HG02870 (cell line): ENCODE data around the gene UBALD2.
"Not testable (repeated sequence)": the region's sequence is repeated elsewhere in the genome, so short reads cannot be mapped to it uniquely, and the experiment has no call there.

Source experiments
- ATAC-seq: cut with Tn5 transposase; IDR thresholded peaks from one replicate; pipeline ENCODE4 v1.9.1; 2021; ENCODE audit warnings: mild to moderate bottlenecking, moderate library complexity; ENCODE audit not compliant: unreplicated experiment

The UBALD2 gene

GRCh38 chr17:76277300-76278267 lies 12.4 kb downstream of the UBALD2 start:
- no peak for ATAC-seq

GRCh38 chr17:76278268-76278908 lies 13.2 kb downstream of the UBALD2 start:
- ATAC-seq, result no peak

GRCh38 chr17:76278952-76279741 lies 14.0 kb downstream of the UBALD2 start:
- peak; percentile 51 for ATAC-seq

- ATAC-seq, result no peak
Observed at GRCh38 chr17:76279742-76280287, 14.7 kb downstream of the UBALD2 start.

- ATAC-seq, result no peak
Observed at GRCh38 chr17:76280650-76281049, 15.5 kb downstream of the UBALD2 start.

GRCh38 chr17:76281573-76282371 lies 16.6 kb downstream of the UBALD2 start:
- no peak for ATAC-seq

GRCh38 chr17:76292567-76292966 lies 27.4 kb downstream of the UBALD2 start:
- ATAC-seq, result no peak

GRCh38 chr17:76293106-76293505 lies 28.0 kb downstream of the UBALD2 start:
- no peak for ATAC-seq

- ATAC-seq, result no peak
Observed at GRCh38 chr17:76296186-76296585, 31.0 kb downstream of the UBALD2 start.

- no peak for ATAC-seq
Observed at GRCh38 chr17:76296889-76297288, 31.7 kb downstream of the UBALD2 start.

- no peak for ATAC-seq
Observed at GRCh38 chr17:76297436-76297835, 32.3 kb downstream of the UBALD2 start.

- no peak for ATAC-seq
Observed at GRCh38 chr17:76304226-76305134, 39.3 kb downstream of the UBALD2 start.

- not testable (repeated sequence) for ATAC-seq
Observed at GRCh38 chr17:76305135-76305454, 39.9 kb downstream of the UBALD2 start.

GRCh38 chr17:76307299-76307965 lies 42.3 kb downstream of the UBALD2 start:
- ATAC-seq, result no peak

- no peak for ATAC-seq
Observed at GRCh38 chr17:76307966-76308338, 42.8 kb downstream of the UBALD2 start, which contains the start of gene QRICH2. Gene QRICH2 (minus strand): TSS chr17:76308276. CDS start chr17:76307998, 278 bp downstream.

- no peak for ATAC-seq
Observed at GRCh38 chr17:76309461-76309860, 44.3 kb downstream of the UBALD2 start.

GRCh38 chr17:76312735-76313134 lies 47.6 kb downstream of the UBALD2 start:
- no peak for ATAC-seq

- no peak for ATAC-seq
Observed at GRCh38 chr17:76314392-76315227, 49.5 kb downstream of the UBALD2 start.
